GM19035 (cell line): ENCODE results near the gene GALNT2.

ENCODE experiments used
- ATAC-seq: cut with Tn5 transposase; IDR thresholded peaks from one replicate; pipeline ENCODE4 v1.9.1; 2021; ENCODE audit not compliant: unreplicated experiment

GALNT2 gene

DNA sequence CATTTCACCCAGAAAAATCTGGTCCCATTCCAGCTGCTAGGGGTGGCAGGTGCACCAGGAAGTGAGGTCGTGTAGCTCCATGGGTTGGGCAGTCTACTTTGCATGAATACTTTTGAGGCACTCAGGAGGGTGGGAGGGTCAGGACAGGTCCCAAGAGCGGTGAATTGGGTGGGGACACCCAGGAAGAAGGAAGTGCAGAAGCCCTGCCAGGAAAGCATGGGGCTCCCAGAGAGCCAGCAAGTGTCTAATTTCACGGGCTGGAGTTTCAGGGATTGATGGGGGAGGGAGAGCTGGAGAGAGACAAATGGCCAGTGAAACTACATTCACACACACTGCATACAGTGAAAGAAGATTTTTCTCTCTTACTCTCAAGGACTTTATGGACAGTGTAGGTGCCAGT is 137.8 kb downstream of the GALNT2 start:
- ATAC-seq = no peak

- ATAC-seq = no peak
Measured at GRCh38 chr1:230205719-230206198, 138.7 kb downstream of the GALNT2 start.

GRCh38 chr1:230206207-230206606 is 139.2 kb downstream of the GALNT2 start:
- ATAC-seq = no peak

- no peak for ATAC-seq
Measured at GRCh38 chr1:230206976-230207375, 139.9 kb downstream of the GALNT2 start.

- ATAC-seq = no peak
Measured at GRCh38 chr1:230207598-230207997, 140.6 kb downstream of the GALNT2 start.

- ATAC-seq = peak; percentile 48
Measured at GRCh38 chr1:230208619-230209261, 141.7 kb downstream of the GALNT2 start.

DNA sequence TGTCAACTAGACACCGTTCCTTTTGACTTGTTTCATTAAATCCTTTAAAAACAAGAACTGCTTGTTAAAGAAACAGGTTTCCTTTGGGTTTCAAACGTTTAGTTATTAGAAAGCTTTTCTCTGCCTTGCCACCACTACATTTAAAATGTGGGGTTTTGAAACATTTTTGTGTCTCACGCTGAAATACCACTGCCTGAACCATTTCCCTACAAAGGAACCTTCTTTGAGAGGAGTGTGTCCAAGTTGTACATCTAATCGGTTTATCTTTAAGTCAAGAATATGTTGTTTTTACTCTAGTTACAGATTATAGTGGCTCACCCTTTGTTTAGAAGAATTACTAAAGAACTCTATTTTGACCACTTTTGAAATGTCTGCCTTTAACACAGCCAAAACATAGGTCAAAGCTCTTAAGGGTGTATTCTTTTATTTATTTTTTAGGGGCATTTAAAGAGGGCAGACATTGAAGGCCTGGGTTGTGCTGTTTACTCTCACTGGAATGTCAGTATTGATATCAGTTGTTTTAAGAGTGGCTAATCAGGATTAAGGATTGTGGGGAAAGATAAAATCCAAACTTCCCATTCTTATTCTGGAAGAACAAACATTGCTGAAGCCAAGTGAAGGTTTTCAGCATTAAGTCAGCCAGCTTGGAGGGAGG is 143.4 kb downstream of the GALNT2 start:
- no peak for ATAC-seq

DNA sequence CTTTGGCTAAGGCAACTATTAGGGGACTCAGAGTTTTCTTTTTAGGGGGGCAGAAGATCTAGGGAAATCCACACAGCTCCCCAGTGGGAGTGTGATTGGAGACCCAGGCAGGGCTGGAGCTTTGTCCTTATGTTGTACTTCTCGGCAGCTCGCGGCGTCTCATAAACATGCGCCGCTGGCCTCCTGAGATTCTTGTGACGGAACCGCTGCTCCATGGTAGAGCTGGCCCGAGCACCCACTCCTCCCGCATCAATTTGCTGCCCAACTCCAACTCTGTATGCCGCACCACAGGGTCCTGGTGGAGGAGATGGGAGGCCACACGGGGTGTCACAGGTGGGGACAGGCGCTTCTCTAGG is 143.9 kb downstream of the GALNT2 start:
- no peak for ATAC-seq

DNA sequence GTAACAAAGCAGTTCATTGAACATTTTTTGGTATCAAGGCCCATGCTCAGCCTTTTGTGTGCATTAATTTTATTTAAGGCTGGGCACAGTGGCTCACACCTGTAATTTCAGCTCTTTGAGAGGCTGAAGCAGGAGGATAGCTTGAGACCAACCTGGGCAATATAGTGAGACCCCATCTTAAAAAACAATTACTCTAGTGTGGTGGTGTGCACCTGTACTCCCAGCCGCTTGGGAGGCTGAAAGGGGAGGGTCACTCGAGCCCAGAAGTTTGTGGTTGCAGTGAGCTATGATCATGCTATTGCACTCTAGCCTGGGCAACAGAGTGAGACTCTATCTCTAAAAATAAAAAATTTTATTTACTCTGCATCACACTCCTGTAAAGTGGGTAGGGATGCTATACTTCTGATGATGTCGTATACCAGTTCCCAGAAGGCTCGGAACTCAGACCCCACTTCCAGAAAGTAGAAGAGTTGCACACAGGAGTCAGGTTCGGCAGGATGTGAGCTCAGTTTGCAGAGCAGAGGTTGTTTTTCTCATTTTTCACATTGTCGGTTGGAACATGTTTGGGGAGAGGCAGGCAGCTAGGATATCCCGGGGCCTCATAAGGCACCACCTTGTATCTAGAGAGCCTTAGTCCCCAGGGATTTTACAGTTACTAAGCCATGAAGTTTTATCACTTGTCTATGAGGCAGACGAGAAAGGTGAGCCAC is 144.6 kb downstream of the GALNT2 start:
- ATAC-seq = no peak

GRCh38 chr1:230212405-230212936 is 145.4 kb downstream of the GALNT2 start:
- ATAC-seq = peak; percentile 48

GRCh38 chr1:230215031-230215430 is 148.0 kb downstream of the GALNT2 start:
- ATAC-seq = no peak

- ATAC-seq = no peak
Measured at GRCh38 chr1:230215529-230215928, 148.5 kb downstream of the GALNT2 start.

DNA sequence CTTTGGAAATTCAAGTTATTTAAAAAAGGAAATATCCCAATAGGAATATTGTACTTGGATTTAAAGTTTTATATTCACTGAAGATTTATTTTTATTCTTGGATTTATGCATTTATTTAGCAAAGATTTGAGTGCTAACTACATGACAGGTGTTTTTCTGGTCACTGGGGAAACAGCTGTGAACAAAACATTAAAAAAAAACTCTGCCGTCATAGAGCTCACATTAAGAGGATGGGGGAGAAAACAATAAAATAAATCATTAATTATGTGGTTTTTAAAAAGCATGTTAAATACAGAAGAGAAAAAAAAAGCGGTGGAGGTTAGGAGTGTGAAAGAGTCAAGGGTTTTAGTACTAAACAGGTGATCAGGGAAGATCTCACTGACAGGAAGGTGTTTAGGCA is 149.9 kb downstream of the GALNT2 start:
- ATAC-seq = no peak

- no peak for ATAC-seq
Measured at GRCh38 chr1:230218667-230219066, 151.6 kb downstream of the GALNT2 start.

GRCh38 chr1:230219174-230220067 is 152.4 kb downstream of the GALNT2 start:
- no peak for ATAC-seq

DNA sequence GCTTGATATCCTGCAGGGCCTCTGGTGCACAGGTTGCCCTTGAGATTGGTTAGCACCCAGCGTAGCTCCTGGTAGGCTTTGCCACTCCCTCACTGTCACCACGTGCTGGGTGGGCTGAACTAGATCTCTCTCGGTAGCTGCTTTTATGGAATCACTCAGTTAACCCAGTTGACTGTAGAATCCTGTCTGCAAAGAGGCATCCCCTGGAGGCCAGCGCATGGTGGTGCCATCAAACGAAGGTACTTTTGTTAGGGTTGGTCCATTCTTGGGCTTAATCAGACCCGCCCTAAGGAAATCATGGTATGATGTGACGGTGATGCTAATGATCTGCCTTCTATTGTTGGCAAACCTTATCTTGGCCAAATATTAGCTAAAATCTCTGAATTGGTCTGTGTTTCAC is 153.4 kb downstream of the GALNT2 start:
- no peak for ATAC-seq

GRCh38 chr1:230220907-230221306 is 153.9 kb downstream of the GALNT2 start:
- ATAC-seq = no peak

DNA sequence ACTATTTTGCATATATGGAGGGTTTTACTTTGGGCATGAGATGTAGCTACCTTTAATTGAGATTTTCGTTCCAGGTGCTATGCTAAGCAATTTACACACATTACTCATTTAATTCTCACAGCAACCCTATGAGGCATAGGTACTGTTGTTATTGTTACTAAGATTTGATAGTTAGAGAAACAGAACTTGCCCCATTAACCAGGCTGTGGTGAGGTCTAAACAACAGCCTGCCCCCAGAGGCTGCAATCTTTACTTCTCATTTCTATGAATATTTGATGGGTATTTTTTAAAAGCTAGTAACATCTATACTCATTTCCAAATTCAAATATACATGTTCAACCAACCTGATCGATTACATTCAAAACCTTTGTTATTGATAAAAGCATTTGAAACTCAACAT is 155.6 kb downstream of the GALNT2 start:
- no peak for ATAC-seq

- no peak for ATAC-seq
Measured at GRCh38 chr1:230224101-230224960, 157.3 kb downstream of the GALNT2 start.
